ES-I3 (cell line): Measurements from ENCODE around the gene CWF19L1.

Experiments
- H3K36me3 ChIP-seq: 2 replicates; pipeline ENCODE4 v1.6.1; 2013; ENCODE audit warnings: mild to moderate bottlenecking, low read length, control low read depth, moderate library complexity; ENCODE audit not compliant: insufficient read depth
- H3K4me1 ChIP-seq: 2 replicates; pipeline ENCODE4 v1.6.1; 2013; ENCODE audit warnings: mild to moderate bottlenecking, control low read depth, low read length; ENCODE audit not compliant: insufficient read depth
- H3K9ac ChIP-seq: 2 replicates; pipeline ENCODE4 v1.6.1; 2013; ENCODE audit warnings: low read depth, mild to moderate bottlenecking, low read length, moderate library complexity
- H3K9me3 ChIP-seq: 2 replicates; pipeline ENCODE4 v1.6.1; 2013; ENCODE audit warnings: mild to moderate bottlenecking, low read length, moderate library complexity; ENCODE audit not compliant: control insufficient read depth, insufficient read depth

The CWF19L1 gene

GRCh38 chr10:100223879-100224278 lies 43.6 kb downstream of the CWF19L1 start:
- no peak overlapping the region for H3K9ac ChIP-seq
- no peaks in the 10 kb centered on the region; the same call in 1 of the 2 replicates for H3K36me3 ChIP-seq
- no peaks in the 10 kb centered on the region for H3K4me1 ChIP-seq
- H3K9me3 ChIP-seq = no peaks in the 10 kb centered on the region

GRCh38 chr10:100222529-100222928 lies 44.9 kb downstream of the CWF19L1 start:
- Histone ChIP-seq H3K36me3 (peaks cover 2% of the 10 kb centered on the region), H3K9me3 (no peaks in the 10 kb centered on the region), H3K4me1 (no peaks in the 10 kb centered on the region), H3K9ac (no peak overlapping the region)

- H3K36me3 ChIP-seq = peaks cover 2% of the 10 kb centered on the region
- no peaks in the 10 kb centered on the region for H3K9me3 ChIP-seq
- no peaks in the 10 kb centered on the region for H3K4me1 ChIP-seq
- no peak overlapping the region for H3K9ac ChIP-seq
Observed at GRCh38 chr10:100216006-100216405, 51.4 kb downstream of the CWF19L1 start.

- H3K36me3 ChIP-seq = peaks cover 7% of the 10 kb centered on the region; the same call in 1 of the 2 replicates
- H3K9me3 ChIP-seq = no peaks in the 10 kb centered on the region
- no peaks in the 10 kb centered on the region for H3K4me1 ChIP-seq
- H3K9ac ChIP-seq = no peak overlapping the region
Observed at GRCh38 chr10:100209303-100209702, 58.1 kb downstream of the CWF19L1 start.

GRCh38 chr10:100208276-100208675 lies 59.2 kb downstream of the CWF19L1 start:
- H3K9ac ChIP-seq = no peak overlapping the region
- no peaks in the 10 kb centered on the region for H3K4me1 ChIP-seq
- peaks cover 7% of the 10 kb centered on the region; the same call in 1 of the 2 replicates for H3K36me3 ChIP-seq
- H3K9me3 ChIP-seq = no peaks in the 10 kb centered on the region

- Histone ChIP-seq H3K9me3 (no peaks in the 10 kb centered on the region), H3K9ac (no peak overlapping the region), H3K36me3 (peaks cover 13% of the 10 kb centered on the region; the same call in 1 of the 2 replicates), H3K4me1 (no peaks in the 10 kb centered on the region)
Observed at GRCh38 chr10:100204370-100204769, 63.1 kb downstream of the CWF19L1 start.

- Histone ChIP-seq H3K9me3 (no peaks in the 10 kb centered on the region), H3K4me1 (no peaks in the 10 kb centered on the region), H3K36me3 (0 out of 2 replicates have a peak, but pooled peaks cover 10% of the 10 kb centered on the region), H3K9ac (no peak overlapping the region)
Observed at GRCh38 chr10:100201549-100201948, 65.9 kb downstream of the CWF19L1 start.

GRCh38 chr10:100194711-100195110 lies 72.7 kb downstream of the CWF19L1 start:
- peaks cover 19% of the 10 kb centered on the region for H3K36me3 ChIP-seq
- H3K9ac ChIP-seq = no peak overlapping the region

GRCh38 chr10:100192350-100192749 lies 75.1 kb downstream of the CWF19L1 start:
- Histone ChIP-seq H3K9me3 (no peaks in the 10 kb centered on the region), H3K36me3 (peaks cover 19% of the 10 kb centered on the region), H3K9ac (no peak overlapping the region), H3K4me1 (no peaks in the 10 kb centered on the region)

More at GRCh38 chr10:100194711-100195110, 72.7 kb downstream of the CWF19L1 start:
- no peaks in the 10 kb centered on the region for H3K4me1 ChIP-seq
- no peaks in the 10 kb centered on the region for H3K9me3 ChIP-seq

- H3K4me1 ChIP-seq = peaks cover 5% of the 10 kb centered on the region; the same call in 1 of the 2 replicates
- H3K36me3 ChIP-seq = peaks cover 11% of the 10 kb centered on the region
- no peaks in the 10 kb centered on the region for H3K9me3 ChIP-seq
- H3K9ac ChIP-seq = peak overlapping the region; percentile 93
Observed at GRCh38 chr10:100186253-100187212, 80.9 kb downstream of the CWF19L1 start.

GRCh38 chr10:100185364-100186252 lies 81.8 kb downstream of the CWF19L1 start, which contains the start of gene ERLIN1:
TSS of gene ERLIN1 (minus strand) at chr10:100186029. CDS start at chr10:100185626, 403 bp downstream.
- Histone ChIP-seq H3K4me1 (peaks cover 5% of the 10 kb centered on the region; the same call in 1 of the 2 replicates), H3K36me3 (peaks cover 3% of the 10 kb centered on the region), H3K9me3 (no peaks in the 10 kb centered on the region), H3K9ac (peak within 1 kb of the TSS; percentile 93)

GRCh38 chr10:100184840-100185239 lies 82.6 kb downstream of the CWF19L1 start:
- Histone ChIP-seq H3K9me3 (no peaks in the 10 kb centered on the region), H3K4me1 (peaks cover 5% of the 10 kb centered on the region; the same call in 1 of the 2 replicates), H3K36me3 (peaks cover 7% of the 10 kb centered on the region), H3K9ac (peak overlapping the region; percentile 93)

GRCh38 chr10:100184426-100184825 lies 83.0 kb downstream of the CWF19L1 start:
- Histone ChIP-seq H3K4me1 (peaks cover 5% of the 10 kb centered on the region; the same call in 1 of the 2 replicates), H3K36me3 (peaks cover 7% of the 10 kb centered on the region), H3K9ac (no peak overlapping the region), H3K9me3 (no peaks in the 10 kb centered on the region)

- H3K36me3 ChIP-seq = peaks cover 7% of the 10 kb centered on the region
- no peak overlapping the region for H3K9ac ChIP-seq
Observed at GRCh38 chr10:100183481-100183880, 84.0 kb downstream of the CWF19L1 start.

More at GRCh38 chr10:100183481-100183880, 84.0 kb downstream of the CWF19L1 start:
- Histone ChIP-seq H3K9me3 (no peaks in the 10 kb centered on the region), H3K4me1 (peaks cover 5% of the 10 kb centered on the region; the same call in 1 of the 2 replicates)
